ENCODE measurements around the gene TMEM207. TPM values are rescaled to one million over a fixed set of nuclear protein-coding genes. Genes with fewer than 3 reads are reported as not detected.

The TMEM207 gene
- total RNA-seq, 1 experiment from 2014 or later, result not detected

GRCh38 chr3:190456770-190457169 lies 7.1 kb upstream of the TMEM207 start:
- no peak overlapping the region for H3K4ac ChIP-seq (ENCODE audit: low read depth, low read length)
- no peak overlapping the region for H3K27ac ChIP-seq (ENCODE audit: insufficient read length, low read depth, low read length)
- H3K9ac ChIP-seq (ENCODE audit: extremely low read depth, insufficient read length, low read length), result no peak overlapping the region
- H2BK20ac ChIP-seq (ENCODE audit: low read depth, low read length, poor library complexity, severe bottlenecking), result no peak overlapping the region
- H2BK5ac ChIP-seq (ENCODE audit: insufficient read length, low read length), result no peak overlapping the region
- H3K14ac ChIP-seq (ENCODE audit: insufficient read depth, low read length), result no peak overlapping the region
- no peak overlapping the region for H3K56ac ChIP-seq (ENCODE audit: insufficient read length, low read depth, low read length)
- no peak for TF ChIP-seq CTCF (conservative IDR thresholded peaks at IDR 0.05)
- H3K9me3 ChIP-seq (ENCODE audit: control insufficient read depth, low read depth, low read length), result no peaks in the 10 kb centered on the region
- Mint-ChIP-seq H3K4me1 (peaks cover 2 to 3% of the 10 kb centered on the region in 2 experiments; a peak in 2 of 4 replicates), H3K27me3 (ENCODE audit: low read depth) (no peaks in the 10 kb centered on the region; the same call in 1 of the 2 replicates), H3K9me3 (no peaks in the 10 kb centered on the region), H3K27ac (no peak overlapping the region), H3K4me3 (no peak overlapping the region), H3K36me3 (ENCODE audit: insufficient read depth in 1 of 3, low read depth in 3 of 3) (no peaks in the 10 kb centered on the region)
- H3T11ph ChIP-seq (ENCODE audit: low read length), result no peak overlapping the region
- no peak overlapping the region for H4K8ac ChIP-seq (replicated peaks; ENCODE audit: insufficient read length, low read depth, low read length)
- no peak overlapping the region for H3K23ac ChIP-seq (ENCODE audit: insufficient read length, low read depth, low read length)
- no peak overlapping the region for H4K91ac ChIP-seq (ENCODE audit: insufficient read length, low read depth, low read length)
- H3K27me3 ChIP-seq (ENCODE audit: insufficient read depth, low read length), result no peaks in the 10 kb centered on the region
- no peaks in the 10 kb centered on the region for H3K4me1 ChIP-seq (ENCODE audit: insufficient read depth, low read length)
- H2AFZ ChIP-seq (ENCODE audit: low read length), result no peak overlapping the region
- no peak overlapping the region for H2BK15ac ChIP-seq (ENCODE audit: low read depth, low read length)
- no peak overlapping the region for H4K5ac ChIP-seq (ENCODE audit: insufficient read length, low read depth, low read length)
- no peaks in the 10 kb centered on the region for H4K20me1 ChIP-seq (ENCODE audit: control insufficient read depth, insufficient read depth, insufficient read length)
- no peak overlapping the region for H3K18ac ChIP-seq (ENCODE audit: insufficient read length, low read depth, low read length)
- H2BK120ac ChIP-seq (ENCODE audit: low read depth, low read length, poor library complexity, severe bottlenecking), result no peak overlapping the region
- H3K4me2 ChIP-seq (ENCODE audit: insufficient read depth, insufficient read length, low read length), result no peak overlapping the region
- H3K79me1 ChIP-seq (ENCODE audit: insufficient read depth, low read depth, low read length, poor library complexity, severe bottlenecking), result no peaks in the 10 kb centered on the region
- WGBS (ENCODE audit: extremely low coverage, insufficient read length, low lambda C conversion rate), result no CpG with 5 or more reads among the region's 1 CpG
- no peak for DNase-seq
- no peak overlapping the region for H2AK5ac ChIP-seq (ENCODE audit: insufficient read length, low read length)
- no peak overlapping the region for H2BK12ac ChIP-seq (ENCODE audit: insufficient read length, low read depth, low read length)
- H3K79me2 ChIP-seq (ENCODE audit: insufficient read depth, low read length), result no peaks in the 10 kb centered on the region
- no peaks in the 10 kb centered on the region for H3K23me2 ChIP-seq (ENCODE audit: insufficient read length, low read depth, low read length, poor library complexity, severe bottlenecking)
